ENCODE results near the gene PRRC1.

Gene PRRC1

DNA sequence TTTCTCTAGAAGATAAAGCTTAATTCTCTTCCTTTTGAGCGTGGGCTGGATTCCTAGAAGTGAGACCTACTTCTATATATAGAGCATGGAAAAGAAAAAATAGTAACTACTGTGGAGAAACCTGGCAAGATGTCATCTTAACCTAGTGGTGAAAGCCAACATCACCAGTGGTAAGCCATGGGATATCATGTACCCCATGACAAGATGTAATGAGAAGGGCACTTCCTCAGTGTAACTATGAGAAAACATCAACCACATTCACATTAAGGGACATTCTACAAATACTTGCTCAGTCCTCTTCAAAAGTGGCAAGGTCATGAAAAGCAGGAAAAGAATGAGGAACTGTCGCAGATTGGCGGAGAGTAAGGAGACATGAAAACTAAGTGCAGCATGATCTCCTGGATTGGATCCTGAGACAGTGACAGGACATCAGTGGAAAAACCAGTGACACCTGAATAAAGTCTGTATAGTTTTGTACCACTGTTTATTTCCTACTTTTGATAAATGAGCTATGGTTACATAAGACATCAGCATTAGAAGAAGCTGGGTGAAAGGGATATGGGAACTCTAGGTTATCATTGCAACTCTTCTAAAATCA is 65.4 kb downstream of the PRRC1 start:
- DNase-seq: no peak

GRCh38 chr5:127583866-127584265 is 66.4 kb downstream of the PRRC1 start:
- DNase-seq: no peak

DNA sequence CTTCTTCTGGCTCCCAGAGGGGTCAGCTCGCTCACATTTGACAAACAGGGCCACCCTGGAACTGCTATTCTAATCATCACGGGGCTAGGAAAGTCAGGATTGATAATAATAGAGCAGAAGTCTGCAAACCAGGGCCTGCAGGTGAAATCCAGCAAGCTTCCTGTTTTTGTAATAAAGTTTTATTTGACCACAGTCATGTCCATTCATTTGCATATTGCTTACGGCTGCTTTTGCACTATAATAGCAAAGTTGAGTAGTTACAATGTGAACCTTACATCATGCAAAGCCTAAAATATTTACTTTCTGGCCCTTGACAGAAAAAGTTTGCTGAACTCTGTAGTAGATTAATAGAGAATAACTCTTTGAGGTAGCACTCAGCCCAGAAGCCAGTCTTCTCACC is 68.2 kb downstream of the PRRC1 start:
- DNase-seq: no peak

DNA sequence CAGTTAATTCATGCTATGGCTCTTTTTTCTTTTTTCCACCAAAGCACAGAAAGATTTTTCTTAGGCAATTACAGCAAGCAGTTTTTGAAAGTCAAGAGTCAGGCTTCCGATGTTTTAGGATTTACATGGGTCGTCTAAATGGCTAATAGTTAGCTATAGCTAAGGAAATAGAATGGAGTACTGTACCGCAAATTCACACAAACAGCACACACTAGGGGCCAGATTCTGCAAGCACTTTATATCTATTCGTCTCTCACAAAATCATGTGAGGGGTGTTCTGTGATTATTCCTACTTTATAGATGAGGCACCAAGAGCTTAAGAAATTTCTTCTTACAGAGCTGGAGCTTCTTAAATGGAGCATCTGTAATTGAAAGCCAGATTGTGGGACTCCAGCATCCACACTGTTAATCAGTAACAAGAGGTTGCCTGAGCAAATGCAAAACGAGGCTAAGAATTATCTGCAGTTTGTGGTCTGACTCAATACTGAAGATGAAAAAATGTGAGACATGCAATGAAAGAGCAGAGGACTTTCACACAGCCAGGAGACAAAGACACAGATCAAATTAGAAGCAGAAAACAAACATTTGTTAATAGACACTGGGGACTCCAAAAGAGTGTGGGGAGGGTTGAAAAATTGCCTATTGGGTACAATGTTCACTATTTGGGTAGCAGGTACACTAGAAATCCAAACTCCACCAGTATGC is 68.8 kb downstream of the PRRC1 start:
- DNase-seq: peak; percentile 57

DNA sequence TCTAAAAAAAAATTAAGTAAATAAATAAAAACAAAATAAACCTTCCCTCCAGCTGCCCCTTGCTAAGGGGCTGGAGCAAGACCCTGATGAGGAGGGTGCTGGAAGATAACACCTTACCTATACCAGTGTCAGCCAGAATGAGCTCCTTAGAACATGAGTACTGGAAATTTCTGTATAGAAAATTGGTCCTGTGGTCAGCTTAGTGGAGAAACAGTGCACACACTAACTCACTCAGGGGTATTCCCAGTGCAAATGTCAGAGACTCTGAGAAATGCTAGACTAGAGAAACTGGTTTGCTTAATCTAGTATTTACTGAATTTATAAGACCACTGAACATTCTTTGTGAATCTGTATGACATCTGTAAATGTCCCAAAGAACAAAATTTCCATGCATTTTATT is 69.4 kb downstream of the PRRC1 start:
- no peak for DNase-seq

GRCh38 chr5:127587246-127587917 is 69.9 kb downstream of the PRRC1 start:
- DNase-seq: no peak

- no peak for DNase-seq
Measured at GRCh38 chr5:127588368-127588767, 70.9 kb downstream of the PRRC1 start.

GRCh38 chr5:127589309-127590030 is 72.0 kb downstream of the PRRC1 start:
- no peak for DNase-seq

GRCh38 chr5:127590156-127590722 is 72.8 kb downstream of the PRRC1 start:
- DNase-seq: peak; percentile 66

GRCh38 chr5:127595484-127596368 is 78.3 kb downstream of the PRRC1 start:
- no peak for DNase-seq

GRCh38 chr5:127596501-127596900 is 79.1 kb downstream of the PRRC1 start:
- DNase-seq: no peak

DNA sequence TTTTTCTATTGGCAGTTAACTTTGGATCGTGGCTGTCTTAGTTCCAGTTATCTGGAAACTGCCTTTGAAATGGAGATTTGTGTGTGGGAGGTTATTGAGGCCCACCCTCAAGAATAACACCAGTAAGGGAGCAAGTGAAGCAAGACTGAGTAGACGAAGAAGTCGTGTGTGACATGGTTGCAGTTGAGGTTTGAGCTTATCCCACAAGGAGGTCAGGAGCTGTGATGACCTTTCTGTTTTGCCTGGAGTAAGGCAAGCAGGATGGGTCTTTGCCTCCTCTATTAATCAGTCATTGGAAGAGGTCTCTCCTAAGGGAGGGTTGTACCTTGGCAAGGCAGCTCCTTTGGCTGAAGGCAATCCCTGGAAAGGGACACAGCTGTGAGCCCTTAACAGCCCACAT is 81.9 kb downstream of the PRRC1 start:
- no peak for DNase-seq

DNA sequence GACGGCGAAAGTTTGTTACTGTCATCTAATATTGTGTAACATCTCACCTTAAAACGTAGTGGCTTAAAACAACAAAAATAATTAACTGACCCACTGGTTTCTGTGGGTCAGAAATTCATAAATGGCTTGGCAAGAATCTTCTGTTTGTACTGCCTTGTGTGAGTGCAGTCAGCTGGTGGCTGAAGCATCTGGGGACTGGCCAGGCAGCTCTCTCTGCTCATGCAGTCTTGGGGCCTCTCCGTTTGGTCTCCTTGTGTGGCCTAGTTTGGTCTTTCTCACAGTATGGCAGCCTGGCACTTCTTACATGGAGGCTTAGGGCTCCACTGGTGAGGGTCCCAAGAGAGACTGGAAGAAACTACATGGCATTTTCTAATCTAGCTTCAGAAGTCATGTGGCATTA is 82.4 kb downstream of the PRRC1 start:
- no peak for DNase-seq

DNA sequence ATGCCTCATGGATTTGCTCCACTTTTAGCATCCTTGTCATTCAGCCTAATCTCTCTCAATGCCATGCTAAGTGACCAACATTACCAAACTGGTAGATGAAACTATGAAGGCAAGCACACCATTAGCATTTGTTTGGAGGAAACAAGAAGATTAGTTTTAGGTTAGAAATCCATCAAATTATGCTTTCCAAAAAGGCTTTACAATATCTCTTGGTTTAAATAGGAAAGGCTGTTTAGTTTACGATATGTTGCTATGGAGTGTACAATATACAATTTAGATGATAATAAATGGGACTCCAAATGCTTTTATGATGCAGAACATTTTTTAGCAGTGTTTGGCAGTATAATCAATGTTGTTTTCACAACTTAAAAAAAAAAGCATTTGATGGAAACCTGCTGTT is 83.7 kb downstream of the PRRC1 start:
- DNase-seq: no peak

DNA sequence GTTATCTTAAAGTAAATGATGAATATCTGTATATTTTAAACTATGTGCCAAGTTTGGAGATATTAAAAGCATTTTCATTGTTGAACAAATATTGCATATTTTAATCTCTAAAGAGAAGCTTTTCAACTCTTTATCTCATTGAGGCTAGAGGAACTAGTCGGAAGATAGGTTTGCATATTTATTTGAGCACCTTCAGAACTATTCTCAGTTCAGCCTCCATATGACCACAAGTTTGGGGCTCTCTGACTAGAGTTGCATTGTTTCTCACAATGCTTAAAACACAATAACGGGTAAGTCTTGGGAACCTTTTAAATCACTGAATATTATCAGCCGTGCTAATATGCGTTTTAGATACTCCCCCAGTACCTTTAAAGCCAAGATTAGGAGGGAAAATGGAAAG is 84.2 kb downstream of the PRRC1 start:
- DNase-seq: no peak

DNA sequence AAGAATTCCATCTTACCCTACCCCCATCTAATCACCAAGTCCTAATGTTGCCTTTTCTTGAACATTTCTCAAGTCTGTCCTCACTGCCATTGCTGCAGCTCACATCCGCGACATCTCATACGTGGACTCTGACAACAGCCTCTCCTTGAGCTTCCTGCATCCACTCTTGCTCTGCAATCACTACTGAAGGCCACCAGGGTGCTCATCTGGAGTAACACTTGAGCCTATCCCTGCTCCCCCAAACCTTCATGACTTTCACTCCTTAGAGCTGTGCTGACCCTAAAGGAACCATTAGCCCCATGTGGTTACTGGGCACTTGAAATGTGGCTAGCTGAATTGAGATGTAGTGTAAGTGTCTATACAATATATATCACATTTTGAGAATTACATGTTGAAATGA is 85.0 kb downstream of the PRRC1 start:
- peak; percentile 7 for DNase-seq

DNA sequence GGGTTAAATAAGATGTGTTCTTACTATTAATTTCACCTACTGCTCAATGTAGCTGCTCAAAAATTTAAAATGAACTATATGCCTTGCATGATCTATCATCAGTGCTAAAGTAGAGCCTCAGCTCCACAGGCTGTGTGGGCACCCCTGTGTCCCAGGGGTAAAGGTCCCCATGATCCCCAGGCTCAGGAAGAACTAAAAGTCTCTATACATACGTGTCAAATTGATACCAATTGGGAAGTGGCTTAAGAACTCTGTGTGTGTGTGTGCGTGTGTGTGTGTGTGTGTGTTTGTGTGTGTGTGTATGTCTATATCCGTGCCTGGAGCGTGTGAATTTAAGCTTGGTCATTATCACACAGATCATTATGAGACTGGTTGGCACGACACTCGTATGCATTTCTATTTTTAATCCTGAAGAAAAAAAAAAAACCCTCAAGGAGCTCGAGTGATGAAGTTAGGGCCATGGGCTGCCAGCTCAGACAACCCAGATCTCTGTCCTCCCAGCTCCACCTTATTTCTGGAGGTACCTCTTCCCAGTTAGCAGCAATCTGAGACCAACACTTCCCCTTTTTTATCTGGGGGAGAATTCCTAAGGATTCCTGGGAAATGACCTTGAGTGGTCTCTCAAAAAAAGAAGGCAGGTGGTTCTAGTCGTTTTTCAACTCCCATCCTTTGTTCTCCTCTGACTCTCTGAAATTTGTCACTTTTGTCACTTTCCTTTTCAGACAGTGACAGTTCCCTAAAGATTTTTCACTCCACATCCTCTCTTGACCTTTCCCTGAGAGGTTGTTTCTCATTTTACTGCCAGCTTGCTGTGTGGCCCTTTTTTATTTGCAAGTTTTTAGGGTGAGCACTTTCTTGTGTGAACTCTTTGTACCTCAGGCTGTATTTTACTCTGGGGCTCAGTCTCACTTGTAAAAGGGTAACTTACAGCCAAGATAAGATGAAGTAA is 85.7 kb downstream of the PRRC1 start:
- no peak for DNase-seq
